K562 (cell line): ENCODE measurements around the gene DCTN5. TPM values are rescaled to one million over a fixed set of nuclear protein-coding genes. Genes with fewer than 3 reads are reported as not detected.

Experiments
- GTF3C2 ChIP-seq: IDR thresholded peaks from 3 replicates; pipeline ENCODE4 v1.6.1; 2011; ENCODE audit warnings: borderline replicate concordance, mild to moderate bottlenecking, moderate library complexity; ENCODE audit not compliant: insufficient read length; ENCODE audit errors: extremely low read depth
- HDAC1 ChIP-seq, 2 experiments: fragments of 450-650 bp; IDR thresholded peaks; 2 replicates each; pipeline ENCODE4 v1.6.1; 2016 to 2017; ENCODE audit warnings: inconsistent platforms in 1 of 2, mild to moderate bottlenecking in 1 of 2, moderate library complexity in 1 of 2
- KDM2B ChIP-seq: fragments of 250-450 bp; sonication (Bioruptor Pico); IDR thresholded peaks from 2 replicates; pipeline ENCODE4 v1.8.0; 2021; ENCODE audit warnings: mild to moderate bottlenecking, moderate library complexity
- MBD1 ChIP-seq: fragments of 250-450 bp; sonication (Bioruptor Pico); IDR thresholded peaks from 2 replicates; pipeline ENCODE4 v1.8.0; 2022; ENCODE audit warnings: inconsistent platforms
- MLLT1 ChIP-seq, 2 experiments: fragments of 450-650 bp; IDR thresholded peaks; 2 replicates each; pipeline ENCODE4 v1.6.1; 2016
- MYC ChIP-seq, 2 experiments: fragments of 250-450 bp in 1 of 2; sonication (Bioruptor Pico) in 1 of 2; IDR thresholded peaks; 2 replicates each; pipeline versions ENCODE4 v1.5.1 to v1.6.1; 2012 to 2021; ENCODE audit warnings: low read depth in 2 of 2, borderline replicate concordance in 1 of 2, improper control_type of control experiment in 1 of 2, low read length in 1 of 2, mild to moderate bottlenecking in 1 of 2, moderate library complexity in 1 of 2
- NCOA1 ChIP-seq: fragments of 450-650 bp; IDR thresholded peaks from 2 replicates; pipeline ENCODE4 v1.6.1; 2016; ENCODE audit warnings: low read depth
- NFRKB ChIP-seq: fragments of 450-650 bp; IDR thresholded peaks from 2 replicates; pipeline ENCODE4 v1.6.1; 2016; ENCODE audit warnings: low read depth
- PYGO2 ChIP-seq: fragments of 450-650 bp; IDR thresholded peaks from 2 replicates; pipeline ENCODE4 v1.6.1; 2016; ENCODE audit warnings: mild to moderate bottlenecking, missing genetic modification characterization, moderate library complexity, missing compliant biosample characterization
- RNF2 ChIP-seq: sonication (generic); IDR thresholded peaks from 2 replicates; pipeline ENCODE4 v1.6.1; 2016
- TAL1 ChIP-seq: fragments of 450-650 bp; IDR thresholded peaks from 2 replicates; pipeline ENCODE4 v1.6.1; 2016; ENCODE audit warnings: mild to moderate bottlenecking
- XRCC4 ChIP-seq: IDR thresholded peaks from one replicate; pipeline ENCODE4 v1.6.1; 2011; ENCODE audit not compliant: insufficient read depth, insufficient read length; ENCODE audit errors: extremely low read depth
- ZEB2 ChIP-seq: fragments of 450-650 bp; IDR thresholded peaks from 2 replicates; pipeline ENCODE4 v1.6.1; 2016
- ZFP1 ChIP-seq: fragments of 450-650 bp; formaldehyde crosslinking; IDR thresholded peaks from 2 replicates; pipeline ENCODE4 v1.4.0; 2020; ENCODE audit warnings: mild to moderate bottlenecking, mixed read lengths
- ZNF146 ChIP-seq: IDR thresholded peaks from one replicate; pipeline ENCODE4 v1.6.1; 2018; ENCODE audit warnings: missing compliant biosample characterization; ENCODE audit not compliant: unreplicated experiment
- ZNF408 ChIP-seq: fragments of 250-450 bp; sonication (Bioruptor Pico); IDR thresholded peaks from 2 replicates; pipeline ENCODE4 v1.4.0; 2020; ENCODE audit warnings: low read depth, mild to moderate bottlenecking, moderate library complexity
- ZNF639 ChIP-seq, 2 experiments: fragments of 200-800 bp in 1 of 2; sonication (Bioruptor generic) in 1 of 2; sonication (generic) in 1 of 2; formaldehyde crosslinking in 1 of 2; IDR thresholded peaks in 1 of 2; conservative IDR thresholded peaks in 1 of 2; 2 replicates each; pipeline versions ENCODE4 v1.5.0 to v1.6.1; 2016 to 2020; ENCODE audit warnings: missing compliant biosample characterization in 1 of 2, missing genetic modification characterization in 1 of 2, missing genetic modification reagents in 1 of 2
- polyA plus RNA-seq, 8 experiments: library from polyadenylated mRNA; depleted of rRNA in 4 of 8; stranded (reverse) in 5 of 8; unstranded in 3 of 8; fragments of >200 nt; fragmentation: Nextera tagmentation in 2 of 8; fragmentation: Illumina TruSeq in 1 of 8; extraction: Ambion mirVana in 2 of 8; extraction: Trizol in 1 of 8; gene quantifications; 2 replicates each; pipeline versions ENCODE4 v1.2.1 to v1.2.3, GENCODE V29; 2011 to 2014; ENCODE audit warnings: inconsistent platforms in 1 of 8, missing spikeins in 1 of 8
- total RNA-seq, 7 experiments: library from RNA; depleted of rRNA in 6 of 7; stranded (reverse); fragments of >200 nt in 6 of 7; fragmentation: Illumina TruSeq in 2 of 7; extraction: Trizol in 2 of 7; gene quantifications; 2 replicates each; pipeline versions ENCODE4 v1.2.1 to v1.2.3, GENCODE V29; 2011 to 2021; ENCODE audit warnings: low replicate concordance in 1 of 7

The DCTN5 gene
- total and polyA plus RNA-seq, 9 of the 15 experiments (the other 6 are each of a cell fraction or from before 2014, with no cell fraction given), result 35.8 to 149 (median 75.9) TPM

- TF ChIP-seq HDAC1 (IDR thresholded peaks at IDR 0.05) (peak in 1 of 2 experiments; percentile 92; a peak in 1 of 4 replicates), MLLT1 (IDR thresholded peaks at IDR 0.05) (peak in 1 of 2 experiments; percentile 100; a peak in 2 of 4 replicates), MYC (IDR thresholded peaks at IDR 0.05; ENCODE audit: low read depth, low read length) (peak; percentile 94), MYC (CRISPR knock-in tag; IDR thresholded peaks at IDR 0.05; ENCODE audit: borderline replicate concordance, low read depth) (0 out of 2 replicates have a peak, but pooled peaks have one; percentile 64), GTF3C2 (no peak), ZEB2 (peak; percentile 66; the same call in 1 of the 2 replicates), TAL1 (no peak), ZNF639 (CRISPR knock-in tag; conservative IDR thresholded peaks at IDR 0.05 in 1 of 2, IDR thresholded peaks at IDR 0.05 in 1 of 2) (peak in 1 of 2 experiments; percentile 74; a peak in 2 of 4 replicates), MBD1 (CRISPR knock-in tag) (no peak), NFRKB (peak; percentile 78), NCOA1 (peak; percentile 48; the same call in 1 of the 2 replicates), RNF2 (peak; percentile 47; the same call in 1 of the 2 replicates), KDM2B (CRISPR knock-in tag) (no peak), PYGO2 (no peak), XRCC4 (no peak), ZNF408 (CRISPR knock-in tag) (no peak), ZFP1 (CRISPR knock-in tag) (no peak), ZNF146 (no peak)
These were observed at the start of gene DCTN5, which contains the start of gene PALB2 (continued) for GRCh38 chr16:23640931-23641765.
